ENCODE measurements around the gene CELF2. TPM values are rescaled to one million over a fixed set of nuclear protein-coding genes. Genes with fewer than 3 reads are reported as not detected.
"Not testable (repeated sequence)": the region's sequence is repeated elsewhere in the genome, so short reads cannot be mapped to it uniquely, and the experiment has no call there.

Gene CELF2
- total and polyA plus RNA-seq, 7 donors: 6.0 to 83.1 (median 48.9) TPM

GRCh38 chr10:10996966-10997620 is 20.6 kb upstream of the CELF2 start:
- no peak for TF ChIP-seq POLR2AphosphoS5 (IDR thresholded peaks at IDR 0.05)
- TF ChIP-seq CTCF (IDR thresholded peaks at IDR 0.05): no peak
- TF ChIP-seq EP300 (IDR thresholded peaks at IDR 0.05): no peak
- no peak for TF ChIP-seq POLR2A (IDR thresholded peaks at IDR 0.05)
- WGBS, 2 donors: 80 to 81% methylated on average over 7 of the region's 7 CpGs
- Histone ChIP-seq H3K9me3 (no peaks in the 10 kb centered on the region), H3K36me3 (no peaks in the 10 kb centered on the region), H3K4me3 (no peak overlapping the region), H3K4me1 (peaks cover 0 to 3% (median 0%) of the 10 kb centered on the region in 4 donors), H3K27ac (no peak overlapping the region), H3K27me3 (no peaks in the 10 kb centered on the region)
- no peak for DNase-seq
- intact Hi-C loops (cut with DNase I): no loop called here

GRCh38 chr10:10999501-10999900 is 18.2 kb upstream of the CELF2 start:
- H3K4me3 ChIP-seq; H3K36me3 ChIP-seq; H3K27ac ChIP-seq; H3K27me3 ChIP-seq; H3K9me3 ChIP-seq; H3K4me1 ChIP-seq; intact Hi-C loops (cut with DNase I); DNase-seq: not testable (repeated sequence)
- 94 to 96% methylated on average over 4 of the region's 4 CpGs for WGBS, 2 donors

- Histone ChIP-seq H3K27me3 (no peaks in the 10 kb centered on the region), H3K27ac (no peak overlapping the region), H3K4me1 (peaks cover 0 to 11% (median 5%) of the 10 kb centered on the region in 4 donors), H3K9me3 (no peaks in the 10 kb centered on the region), H3K4me3 (no peak overlapping the region), H3K36me3 (no peaks in the 10 kb centered on the region)
- no peak for TF ChIP-seq CTCF (IDR thresholded peaks at IDR 0.05)
- TF ChIP-seq EP300 (IDR thresholded peaks at IDR 0.05): no peak
- no peak for TF ChIP-seq POLR2AphosphoS5 (IDR thresholded peaks at IDR 0.05)
- no peak for TF ChIP-seq POLR2A (IDR thresholded peaks at IDR 0.05)
- DNase-seq: no peak
- WGBS, 2 donors: 87 to 92% methylated on average over 5 of the region's 5 CpGs
- intact Hi-C loops (cut with DNase I): no loop called here
Measured at GRCh38 chr10:11002485-11002884, 15.2 kb upstream of the CELF2 start.

GRCh38 chr10:11002916-11003315 is 14.8 kb upstream of the CELF2 start:
- no peaks in the 10 kb centered on the region for H3K9me3 ChIP-seq
- DNase-seq: no peak
- intact Hi-C loops (cut with DNase I): no loop called here
- H3K4me3 ChIP-seq: no peak overlapping the region
- WGBS, 2 donors: 13 to 58% methylated on average over 3 of the region's 3 CpGs
- TF ChIP-seq EP300 (IDR thresholded peaks at IDR 0.05) (no peak), CTCF (IDR thresholded peaks at IDR 0.05) (no peak), POLR2AphosphoS5 (IDR thresholded peaks at IDR 0.05) (no peak), POLR2A (IDR thresholded peaks at IDR 0.05) (no peak)
- no peaks in the 10 kb centered on the region for H3K36me3 ChIP-seq
- no peaks in the 10 kb centered on the region for H3K27me3 ChIP-seq
- H3K27ac ChIP-seq: no peak overlapping the region
- peaks cover 0 to 11% (median 5%) of the 10 kb centered on the region in 4 donors for H3K4me1 ChIP-seq

GRCh38 chr10:11003679-11004078 is 14.0 kb upstream of the CELF2 start:
- Histone ChIP-seq H3K27ac (no peak overlapping the region), H3K4me3 (no peak overlapping the region), H3K36me3 (no peaks in the 10 kb centered on the region), H3K27me3 (no peaks in the 10 kb centered on the region), H3K4me1 (peaks cover 0 to 11% (median 5%) of the 10 kb centered on the region in 4 donors), H3K9me3 (no peaks in the 10 kb centered on the region)
- intact Hi-C loops (cut with DNase I): no loop called here
- TF ChIP-seq EP300 (IDR thresholded peaks at IDR 0.05): no peak
- no peak for TF ChIP-seq POLR2AphosphoS5 (IDR thresholded peaks at IDR 0.05)
- no peak for TF ChIP-seq POLR2A (IDR thresholded peaks at IDR 0.05)
- no peak for TF ChIP-seq CTCF (IDR thresholded peaks at IDR 0.05)
- no peak for DNase-seq
- WGBS, 2 donors: 92 to 93% methylated on average over 4 of the region's 4 CpGs

Measured in sigmoid colon (tissue), 7 donors.